ENCODE results near the gene ZC3H11A. TPM values are rescaled to one million over a fixed set of nuclear protein-coding genes. Genes with fewer than 3 reads are reported as not detected.
"Not testable (repeated sequence)": the region's sequence is repeated elsewhere in the genome, so short reads cannot be mapped to it uniquely, and the experiment has no call there.

Gene ZC3H11A
- total and polyA plus RNA-seq, 2 of the 13 experiments (the other 11 are each of a cell fraction or from before 2014, with no cell fraction given): 56.9 to 59.7 TPM

- no peak for TF ChIP-seq ZNF225 (CRISPR knock-in tag; IDR thresholded peaks at IDR 0.05)
- TF ChIP-seq ZNF362 (CRISPR knock-in tag; IDR thresholded peaks at IDR 0.05; ENCODE audit: borderline replicate concordance): no peak
- TF ChIP-seq, protein P1, sequence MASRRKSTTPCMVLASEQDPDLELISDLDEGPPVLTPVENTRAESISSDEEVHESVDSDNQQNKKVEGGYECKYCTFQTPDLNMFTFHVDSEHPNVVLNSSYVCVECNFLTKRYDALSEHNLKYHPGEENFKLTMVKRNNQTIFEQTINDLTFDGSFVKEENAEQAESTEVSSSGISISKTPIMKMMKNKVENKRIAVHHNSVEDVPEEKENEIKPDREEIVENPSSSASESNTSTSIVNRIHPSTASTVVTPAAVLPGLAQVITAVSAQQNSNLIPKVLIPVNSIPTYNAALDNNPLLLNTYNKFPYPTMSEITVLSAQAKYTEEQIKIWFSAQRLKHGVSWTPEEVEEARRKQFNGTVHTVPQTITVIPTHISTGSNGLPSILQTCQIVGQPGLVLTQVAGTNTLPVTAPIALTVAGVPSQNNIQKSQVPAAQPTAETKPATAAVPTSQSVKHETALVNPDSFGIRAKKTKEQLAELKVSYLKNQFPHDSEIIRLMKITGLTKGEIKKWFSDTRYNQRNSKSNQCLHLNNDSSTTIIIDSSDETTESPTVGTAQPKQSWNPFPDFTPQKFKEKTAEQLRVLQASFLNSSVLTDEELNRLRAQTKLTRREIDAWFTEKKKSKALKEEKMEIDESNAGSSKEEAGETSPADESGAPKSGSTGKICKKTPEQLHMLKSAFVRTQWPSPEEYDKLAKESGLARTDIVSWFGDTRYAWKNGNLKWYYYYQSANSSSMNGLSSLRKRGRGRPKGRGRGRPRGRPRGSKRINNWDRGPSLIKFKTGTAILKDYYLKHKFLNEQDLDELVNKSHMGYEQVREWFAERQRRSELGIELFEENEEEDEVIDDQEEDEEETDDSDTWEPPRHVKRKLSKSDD (CRISPR knock-in tag; IDR thresholded peaks at IDR 0.05; ENCODE audit: low read depth): no peak
These were observed 41.0 kb upstream of the ZC3H11A start (continued) for GRCh38 chr1:203754455-203754864.

- WGBS (ENCODE audit: low lambda C conversion rate): 45% methylated on average over 4 of the region's 4 CpGs
These were observed 39.4 kb upstream of the ZC3H11A start for GRCh38 chr1:203756036-203756435.

GRCh38 chr1:203758749-203759148 is 36.7 kb upstream of the ZC3H11A start:
- H4K20me1 ChIP-seq (ENCODE audit: insufficient read depth, low read length); intact Hi-C loops (cut with micrococcal nuclease; ENCODE audit: unreplicated experiment): not testable (repeated sequence)

More at GRCh38 chr1:203756036-203756435, 39.4 kb upstream of the ZC3H11A start:
- no peak overlapping the region for H3K27ac ChIP-seq (ENCODE audit: extremely low read length, insufficient read depth, low read length)
- H3K4me3 ChIP-seq (replicated peaks in 1 of 3; ENCODE audit: insufficient read depth in 1 of 3, low read depth in 2 of 3, low read length in 3 of 3): no peak overlapping the region
- no TSS peak for BruUV-seq (replicated peaks)
- FAIRE-seq (no peak), DNase-seq (ENCODE audit: low spot score) (no peak), ATAC-seq (no peak)
- no peak overlapping the region for H2AFZ ChIP-seq (ENCODE audit: low read length)
- H3K4me1 ChIP-seq (ENCODE audit: insufficient read depth, low read length): no peaks in the 10 kb centered on the region
- H3K79me2 ChIP-seq (ENCODE audit: insufficient read depth, low read length): no peaks in the 10 kb centered on the region
- H3K4me2 ChIP-seq (ENCODE audit: low read depth, low read length): no peak overlapping the region
- H3K27me3 ChIP-seq (ENCODE audit: control insufficient read depth in 1 of 2, insufficient read depth in 2 of 2, low read length in 2 of 2): no peaks in the 10 kb centered on the region
- no peaks in the 10 kb centered on the region for H3K36me3 ChIP-seq (replicated peaks in 1 of 2; ENCODE audit: control insufficient read depth in 1 of 2, insufficient read depth in 2 of 2, low read length in 2 of 2)
- POLR2A ChIA-PET: no interaction called here
- TF ChIP-seq KLF12 (CRISPR knock-in tag; IDR thresholded peaks at IDR 0.05; ENCODE audit: borderline replicate concordance): no peak
- TF ChIP-seq ZNF615 (CRISPR knock-in tag; IDR thresholded peaks at IDR 0.05; ENCODE audit: borderline replicate concordance): no peak
- in situ Hi-C loops (cut with HindIII; ENCODE audit: extremely low pct_ligation_motif_present, low pct_unique_long_range_greater_than_20kb) (no loop called here), intact Hi-C loops (cut with micrococcal nuclease; ENCODE audit: unreplicated experiment) (no loop called here)
- no peak overlapping the region for H3K9ac ChIP-seq (ENCODE audit: insufficient read depth, low read depth, low read length)
- no peaks in the 10 kb centered on the region for H3K9me3 ChIP-seq (ENCODE audit: low read length)
- CTCF ChIA-PET (ENCODE audit: low intra/inter-chr PET ratio, low total read pairs): no interaction called here
- no peaks in the 10 kb centered on the region for H4K20me1 ChIP-seq (ENCODE audit: insufficient read depth, low read length)

More at GRCh38 chr1:203758749-203759148, 36.7 kb upstream of the ZC3H11A start:
- CTCF ChIA-PET (ENCODE audit: low intra/inter-chr PET ratio, low total read pairs); H3K79me2 ChIP-seq (ENCODE audit: insufficient read depth, low read length); BruUV-seq (replicated peaks); H3K4me3 ChIP-seq (replicated peaks in 1 of 3; ENCODE audit: insufficient read depth in 1 of 3, low read depth in 2 of 3, low read length in 3 of 3); FAIRE-seq; H3K36me3 ChIP-seq (replicated peaks in 1 of 2; ENCODE audit: control insufficient read depth in 1 of 2, insufficient read depth in 2 of 2, low read length in 2 of 2); ATAC-seq; H3K27me3 ChIP-seq (ENCODE audit: control insufficient read depth in 1 of 2, insufficient read depth in 2 of 2, low read length in 2 of 2); H3K4me1 ChIP-seq (ENCODE audit: insufficient read depth, low read length); DNase-seq (ENCODE audit: low spot score); H3K27ac ChIP-seq (ENCODE audit: extremely low read length, insufficient read depth, low read length); H3K4me2 ChIP-seq (ENCODE audit: low read depth, low read length); H2AFZ ChIP-seq (ENCODE audit: low read length); H3K9me3 ChIP-seq (ENCODE audit: low read length); H3K9ac ChIP-seq (ENCODE audit: insufficient read depth, low read depth, low read length); POLR2A ChIA-PET; in situ Hi-C loops (cut with HindIII; ENCODE audit: extremely low pct_ligation_motif_present, low pct_unique_long_range_greater_than_20kb): not testable (repeated sequence)
- 58% methylated on average over 2 of the region's 2 CpGs for WGBS (ENCODE audit: low lambda C conversion rate)
